GM20431 (cell line): ENCODE data around the gene EFCAB13.
"Not testable (repeated sequence)": the region's sequence is repeated elsewhere in the genome, so short reads cannot be mapped to it uniquely, and the experiment has no call there.

Experiments
- in situ Hi-C: fragments of 300-500 bp; cut with MseI, MboI; formaldehyde crosslinking; loops from one replicate; pipeline ENCODE4 v1.15.0; 2020; ENCODE audit warnings: low sequenced_read_pairs; ENCODE audit not compliant: unreplicated experiment

EFCAB13 gene

DNA sequence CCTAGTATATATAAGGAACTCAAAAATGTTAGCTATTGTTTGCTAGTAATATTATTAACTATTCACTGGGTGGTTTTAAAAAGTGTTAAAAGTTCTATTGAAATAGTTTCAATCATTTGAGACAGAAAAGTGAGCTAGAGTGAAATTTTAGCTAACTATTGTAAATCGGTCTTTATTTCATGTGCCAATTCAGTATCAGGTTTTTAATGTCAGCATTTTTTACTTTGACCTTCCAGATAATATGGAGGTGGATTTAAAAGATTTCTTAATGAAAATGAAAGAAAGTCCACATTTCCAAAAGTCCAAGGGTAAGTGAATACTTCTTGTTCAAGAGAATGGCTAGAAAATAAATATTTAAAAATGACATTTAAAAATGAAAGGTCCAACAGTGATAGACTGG lies 90.9 kb downstream of the EFCAB13 start:
- in situ Hi-C loops = no loop called here

DNA sequence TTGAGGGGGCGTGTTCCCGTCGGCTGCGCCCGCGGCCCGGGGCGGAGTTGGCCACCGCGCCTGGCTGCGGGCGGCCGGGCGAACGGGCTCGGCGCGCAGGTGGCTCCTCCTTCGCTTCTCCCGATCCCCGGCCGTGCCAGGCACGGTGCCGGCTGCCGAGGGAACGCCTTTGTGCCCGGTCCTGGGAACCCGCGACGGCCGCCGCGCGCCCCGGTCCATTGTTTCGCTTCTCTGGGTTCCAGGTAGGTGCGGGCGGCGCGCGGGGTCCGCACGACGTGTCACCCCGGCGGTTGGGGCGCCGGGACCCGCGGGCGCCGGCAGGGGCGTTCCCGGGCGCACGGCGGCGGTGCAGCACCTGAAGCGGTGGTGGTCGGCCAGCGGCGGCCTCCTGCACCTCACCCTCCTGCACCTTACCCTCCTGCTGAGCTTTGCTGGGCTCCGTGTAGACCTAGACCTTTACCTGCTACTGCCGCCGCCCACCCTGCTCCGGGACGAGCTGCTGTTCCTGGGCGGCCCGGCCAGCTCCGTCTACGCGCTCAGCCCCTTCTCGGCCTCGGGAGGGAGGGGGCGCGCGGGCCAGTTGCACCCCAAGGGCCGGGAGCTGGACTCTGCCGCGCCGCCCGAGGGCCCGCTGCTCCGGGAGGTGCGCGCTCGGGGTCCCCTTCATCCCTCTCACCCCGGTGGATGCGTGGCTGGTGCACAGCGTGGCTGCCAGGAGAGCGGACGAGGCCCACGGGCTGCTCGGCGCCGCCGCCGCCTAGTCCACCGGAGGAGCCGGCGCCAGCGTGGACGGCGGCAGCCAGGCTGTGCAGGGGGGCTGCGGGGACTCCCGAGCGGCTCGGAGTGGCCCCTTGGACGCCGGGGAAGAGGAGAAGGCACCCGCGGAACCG lies 99.9 kb downstream of the EFCAB13 start:
- in situ Hi-C loops = no loop called here

DNA sequence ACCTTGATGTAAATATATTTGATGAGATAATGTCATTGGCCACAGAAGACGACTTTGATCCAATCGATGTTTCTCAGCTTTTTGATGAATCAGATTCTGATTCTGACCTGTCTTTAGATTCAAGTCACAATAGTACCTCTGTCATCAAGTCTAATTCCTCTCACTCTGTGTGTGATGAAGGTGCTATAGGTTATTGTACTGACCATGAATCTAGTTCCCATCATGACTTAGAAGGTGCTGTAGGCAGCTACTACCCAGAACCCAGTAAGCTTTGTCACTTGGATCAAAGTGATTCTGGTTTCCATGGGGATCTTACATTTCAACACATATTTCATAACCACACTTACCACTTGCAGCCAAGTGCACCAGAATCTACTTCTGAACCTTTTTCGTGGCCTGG lies 101.5 kb downstream of the EFCAB13 start:
- in situ Hi-C loops = not testable (repeated sequence)

DNA sequence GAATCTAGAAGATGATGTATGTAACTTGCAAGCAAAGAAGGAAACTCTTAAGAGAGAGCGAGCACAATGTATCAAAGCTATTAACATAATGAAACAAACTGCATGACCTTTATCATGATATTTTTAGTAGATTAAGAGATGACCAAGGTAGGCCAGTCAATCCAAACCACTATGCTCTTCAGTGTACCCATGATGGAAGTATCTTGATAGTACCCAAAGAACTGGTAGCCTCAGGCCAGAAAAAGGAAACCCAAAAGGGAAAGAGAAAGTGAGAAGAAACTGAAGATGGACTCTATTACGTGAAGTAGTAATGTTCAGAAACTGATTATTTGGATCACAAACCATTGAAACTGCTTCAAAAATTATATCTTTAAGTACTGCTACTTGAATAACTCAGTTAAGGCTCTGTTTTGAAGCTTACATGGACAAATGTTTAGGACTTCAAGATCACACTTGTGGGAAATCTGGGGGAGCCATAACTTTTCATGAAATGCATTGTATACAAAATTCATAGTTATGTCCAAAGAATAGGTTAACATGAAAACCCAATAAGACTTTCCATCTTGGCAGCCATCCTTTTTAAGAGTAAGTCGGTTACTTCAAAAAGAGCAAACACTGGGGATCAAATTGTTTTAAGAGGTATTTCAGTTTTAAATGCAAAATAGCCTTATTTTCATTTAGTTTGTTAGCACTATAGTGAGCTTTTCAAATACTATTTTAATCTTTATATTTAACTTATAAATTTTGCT lies 102.3 kb downstream of the EFCAB13 start:
- in situ Hi-C loops = not testable (repeated sequence)

DNA sequence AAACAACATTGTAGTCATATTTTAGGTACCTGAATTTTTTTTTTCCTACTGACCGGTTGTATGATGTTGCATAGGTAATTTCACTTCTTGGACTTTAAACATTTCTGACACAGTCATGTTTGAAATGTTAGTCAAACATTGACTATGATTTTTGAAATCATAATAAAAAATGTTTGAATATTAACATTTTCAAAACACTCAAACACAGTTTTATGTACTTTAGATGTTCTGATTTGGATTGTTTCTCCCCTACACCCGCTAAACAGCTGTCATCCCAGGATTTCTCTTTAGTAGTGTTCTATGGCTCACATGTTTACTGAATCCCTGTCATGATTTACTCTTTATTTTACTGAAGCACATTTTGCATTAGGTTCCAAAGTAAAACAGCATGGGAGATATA lies 104.2 kb downstream of the EFCAB13 start:
- in situ Hi-C loops = no loop called here

DNA sequence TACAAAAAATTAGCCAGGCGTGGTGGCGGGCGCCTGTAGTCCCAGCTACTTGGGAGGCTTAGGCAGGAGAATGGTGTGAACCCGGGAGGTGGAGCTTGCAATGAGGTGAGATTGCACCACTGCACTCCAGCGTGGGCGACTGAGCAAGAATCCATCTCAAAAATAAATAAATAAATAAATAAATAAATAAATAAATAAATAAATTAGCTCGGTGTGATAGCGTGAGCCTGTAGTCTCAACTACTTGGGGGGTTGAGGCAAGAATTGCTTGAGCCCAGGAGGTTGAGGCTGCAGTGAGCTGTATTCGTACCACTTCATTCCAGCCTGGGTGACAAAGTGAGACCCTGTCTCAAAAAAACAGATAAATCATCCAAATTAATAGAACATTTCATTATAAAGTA lies 108.5 kb downstream of the EFCAB13 start:
- in situ Hi-C loops = not testable (repeated sequence)

DNA sequence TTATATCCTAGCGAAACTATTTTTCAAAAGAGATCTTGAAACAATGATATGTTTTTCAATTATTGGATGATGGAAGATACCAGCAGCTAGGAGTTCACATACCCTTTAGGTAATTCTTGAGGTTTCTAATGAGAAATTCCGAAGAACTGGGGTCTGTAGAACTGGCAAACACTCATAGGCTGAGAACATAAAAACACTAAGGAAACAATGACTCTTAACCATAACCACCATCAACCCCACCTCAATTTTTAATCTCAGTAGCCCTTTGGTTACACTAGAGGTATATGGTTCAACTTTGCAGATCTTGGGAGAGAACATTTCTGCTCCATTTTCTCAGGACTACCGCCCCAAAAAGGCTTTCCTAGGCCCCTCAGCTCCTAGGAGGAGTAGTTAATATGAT lies 141.4 kb downstream of the EFCAB13 start:
- in situ Hi-C loops = no loop called here

DNA sequence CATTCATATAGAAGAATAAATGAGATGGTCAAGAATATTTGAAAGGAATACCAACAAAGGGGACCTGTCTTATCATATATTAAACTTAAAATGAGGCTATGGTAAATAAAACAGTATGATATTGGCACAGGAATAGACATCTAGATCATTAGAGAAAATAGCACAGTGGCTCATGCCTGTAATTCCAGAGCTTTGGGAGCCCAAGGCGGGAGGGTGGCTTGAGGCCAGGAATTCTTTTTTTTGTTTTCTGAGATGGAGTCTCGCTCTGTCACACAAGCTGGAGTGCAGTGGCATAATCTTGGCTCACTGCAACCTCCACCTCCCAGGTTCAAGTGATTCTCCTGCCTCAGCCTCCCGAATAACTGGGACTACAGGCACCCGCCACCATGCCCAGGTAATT lies 143.2 kb downstream of the EFCAB13 start:
- in situ Hi-C loops = not testable (repeated sequence)

DNA sequence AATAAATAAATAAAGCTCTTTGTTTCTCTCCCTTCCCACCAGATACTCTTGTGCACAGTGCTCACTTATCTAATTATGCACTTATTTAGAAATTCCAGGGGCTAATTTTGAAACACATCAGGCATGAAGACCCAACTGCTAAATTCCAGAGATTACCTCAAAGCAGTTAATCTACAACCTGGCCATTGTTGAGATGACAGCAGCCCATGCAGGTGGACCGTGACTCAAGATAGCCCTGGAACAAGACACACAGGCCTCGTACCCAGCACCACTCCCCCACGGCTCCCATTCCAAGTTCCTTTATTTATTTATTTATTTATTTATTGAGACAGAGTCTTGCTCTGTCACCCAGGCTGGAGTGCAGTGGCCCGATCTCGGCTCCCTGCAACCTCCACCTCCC lies 147.1 kb downstream of the EFCAB13 start:
- in situ Hi-C loops = no loop called here

DNA sequence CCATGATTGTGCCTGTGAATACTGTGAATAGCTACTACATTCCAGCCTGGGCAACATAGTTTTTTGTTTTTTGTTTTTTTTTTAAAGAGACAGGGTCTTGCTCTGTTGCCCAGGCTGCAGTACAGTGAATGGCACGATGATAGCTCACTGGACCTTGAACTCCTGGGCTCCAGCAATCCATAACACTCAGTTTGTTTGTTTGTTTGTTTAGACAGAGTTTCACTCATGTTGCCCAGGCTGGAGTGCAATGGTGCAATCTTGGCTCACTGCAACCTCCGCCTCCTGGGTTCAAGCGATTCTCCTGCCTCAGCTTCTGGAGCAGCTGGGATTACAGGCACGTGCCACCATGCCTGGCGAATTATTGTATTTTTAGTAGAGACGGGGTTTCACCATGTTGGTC lies 148.3 kb downstream of the EFCAB13 start:
- in situ Hi-C loops = not testable (repeated sequence)
